HFF-Myc (cell line): ENCODE data around the gene ATP5ME.

Experiments used
- DNase-seq: peaks from one replicate; pipeline ENCODE4 v3.0.0-alpha.2; 2011; ENCODE audit warnings: low read depth; ENCODE audit errors: extremely low read depth
- H3K4me3 ChIP-seq: replicated peaks from 2 replicates; pipeline ENCODE4 v1.5.1; 2011; ENCODE audit warnings: low read depth, mild to moderate bottlenecking, control low read depth, low read length
- TF ChIP-seq, protein P1 (sequence below): IDR thresholded peaks from 2 replicates; pipeline ENCODE4 v1.5.1; 2012; ENCODE audit warnings: mild to moderate bottlenecking, low read depth, low read length, control low read depth; ENCODE audit errors: missing control alignments

ATP5ME gene, protein sequence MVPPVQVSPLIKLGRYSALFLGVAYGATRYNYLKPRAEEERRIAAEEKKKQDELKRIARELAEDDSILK

DNA sequence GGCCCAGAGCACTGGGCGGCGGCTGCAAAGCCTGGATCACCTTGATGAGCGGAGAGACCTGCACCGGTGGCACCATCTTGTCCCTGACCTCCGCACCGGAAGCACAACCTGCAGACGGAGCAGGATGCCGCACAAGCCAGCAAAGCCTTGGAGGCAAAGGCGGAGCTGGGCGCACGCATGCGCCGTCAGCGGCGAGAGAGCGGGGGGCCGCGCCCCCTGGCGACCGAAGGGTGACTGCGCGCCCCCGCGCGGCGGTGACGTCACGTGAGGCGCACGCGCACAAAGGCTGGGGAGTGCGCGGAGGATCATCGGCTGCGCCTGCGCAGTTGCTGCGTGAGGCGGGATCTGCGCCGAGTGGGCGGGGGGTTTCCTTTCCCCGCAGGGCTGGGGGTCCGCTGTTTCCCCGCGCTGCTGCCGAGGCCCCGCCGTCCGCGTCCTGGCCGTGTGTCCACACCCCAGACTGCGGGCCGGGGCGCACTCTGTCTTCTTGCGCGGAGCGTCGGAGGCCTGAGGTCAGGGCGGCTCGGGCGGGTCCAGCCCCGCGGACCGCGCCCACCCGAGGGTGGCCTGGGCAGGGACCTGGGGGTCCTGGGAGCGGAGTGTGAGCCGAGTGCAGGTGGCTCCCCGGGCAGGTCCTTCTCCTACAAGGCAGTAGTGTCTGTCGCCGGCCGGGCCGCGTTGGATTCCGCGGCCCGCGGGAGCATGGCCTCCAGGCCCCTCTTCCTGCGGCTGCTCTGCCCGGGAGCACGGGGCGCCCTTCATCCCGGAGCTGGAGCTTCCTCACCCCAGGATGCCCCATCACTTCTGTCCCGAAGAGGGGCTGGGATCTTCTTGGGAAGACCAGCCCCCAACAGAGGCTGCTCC is at the start of gene ATP5ME, which contains the start of gene MYL5:
ATP5ME (minus strand) TSS at position 105 of the 864 bp plus-strand sequence; CDS start at position 76, 29 bp downstream.
MYL5 (plus strand) TSS at position 371 of the 864 bp plus-strand sequence. CDS start 3,485 bp downstream, outside the sequence.
- TF ChIP-seq, protein P1, sequence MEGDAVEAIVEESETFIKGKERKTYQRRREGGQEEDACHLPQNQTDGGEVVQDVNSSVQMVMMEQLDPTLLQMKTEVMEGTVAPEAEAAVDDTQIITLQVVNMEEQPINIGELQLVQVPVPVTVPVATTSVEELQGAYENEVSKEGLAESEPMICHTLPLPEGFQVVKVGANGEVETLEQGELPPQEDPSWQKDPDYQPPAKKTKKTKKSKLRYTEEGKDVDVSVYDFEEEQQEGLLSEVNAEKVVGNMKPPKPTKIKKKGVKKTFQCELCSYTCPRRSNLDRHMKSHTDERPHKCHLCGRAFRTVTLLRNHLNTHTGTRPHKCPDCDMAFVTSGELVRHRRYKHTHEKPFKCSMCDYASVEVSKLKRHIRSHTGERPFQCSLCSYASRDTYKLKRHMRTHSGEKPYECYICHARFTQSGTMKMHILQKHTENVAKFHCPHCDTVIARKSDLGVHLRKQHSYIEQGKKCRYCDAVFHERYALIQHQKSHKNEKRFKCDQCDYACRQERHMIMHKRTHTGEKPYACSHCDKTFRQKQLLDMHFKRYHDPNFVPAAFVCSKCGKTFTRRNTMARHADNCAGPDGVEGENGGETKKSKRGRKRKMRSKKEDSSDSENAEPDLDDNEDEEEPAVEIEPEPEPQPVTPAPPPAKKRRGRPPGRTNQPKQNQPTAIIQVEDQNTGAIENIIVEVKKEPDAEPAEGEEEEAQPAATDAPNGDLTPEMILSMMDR = peak; percentile 96
- peak within 1 kb of the TSS; percentile 89 for H3K4me3 ChIP-seq
- DNase-seq = peak; percentile 91

DNA sequence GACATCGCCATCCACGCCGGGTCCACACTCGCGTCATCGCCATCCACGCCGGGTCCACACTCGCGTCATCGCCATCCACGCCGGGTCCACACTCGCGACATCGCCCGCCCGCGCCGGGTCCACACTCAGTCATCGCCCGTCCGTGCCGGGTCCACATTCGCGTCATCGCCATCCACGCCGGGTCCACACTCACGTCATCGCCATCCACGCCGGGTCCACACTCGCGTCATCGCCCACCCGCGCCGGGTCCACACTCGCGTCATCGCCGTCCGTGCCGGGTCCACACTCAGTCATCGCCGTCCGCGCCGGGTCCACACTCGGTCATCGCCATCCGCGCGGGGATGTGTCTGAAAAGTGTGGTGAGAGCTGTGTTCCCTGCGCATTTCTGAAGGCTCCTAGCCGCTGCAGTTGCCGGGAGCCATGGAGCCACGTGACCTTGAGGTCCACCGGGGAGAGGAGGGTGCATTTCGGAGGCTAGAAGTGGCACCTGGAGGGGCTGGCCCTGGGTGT is 48.8 kb upstream of the ATP5ME start:
- no peak overlapping the region for H3K4me3 ChIP-seq

DNA sequence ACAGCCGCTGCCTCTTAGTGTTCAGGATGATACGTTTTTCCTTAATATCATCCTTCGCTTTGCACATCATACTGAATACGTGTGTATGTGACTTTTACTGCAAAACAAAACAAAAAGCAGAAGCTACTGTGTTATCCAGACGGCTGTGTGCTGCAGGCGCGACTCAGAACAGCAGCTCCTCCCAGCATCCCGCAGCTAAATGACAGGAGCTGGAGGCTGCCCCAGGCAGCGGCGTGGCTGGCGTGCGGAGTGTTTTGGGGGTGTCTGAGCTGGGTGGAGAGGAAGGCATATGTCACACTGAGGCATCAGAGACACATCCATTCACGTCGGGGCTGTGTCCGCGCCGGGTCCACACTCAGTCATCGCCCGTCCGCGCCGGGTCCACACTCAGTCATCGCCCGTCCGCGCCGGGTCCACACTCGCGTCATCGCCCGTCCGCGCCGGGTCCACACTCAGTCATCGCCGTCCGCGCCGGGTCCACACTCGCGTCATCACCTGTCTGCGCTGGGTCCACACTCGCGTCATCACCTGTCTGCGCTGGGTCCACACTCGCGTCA is 48.2 kb upstream of the ATP5ME start:
- H3K4me3 ChIP-seq = no peak overlapping the region
- TF ChIP-seq, protein P1 = no peak
- no peak for DNase-seq

More for the DNA sequence above, 48.8 kb upstream of the ATP5ME start:
- no peak for DNase-seq
- TF ChIP-seq, protein P1 = no peak

DNA sequence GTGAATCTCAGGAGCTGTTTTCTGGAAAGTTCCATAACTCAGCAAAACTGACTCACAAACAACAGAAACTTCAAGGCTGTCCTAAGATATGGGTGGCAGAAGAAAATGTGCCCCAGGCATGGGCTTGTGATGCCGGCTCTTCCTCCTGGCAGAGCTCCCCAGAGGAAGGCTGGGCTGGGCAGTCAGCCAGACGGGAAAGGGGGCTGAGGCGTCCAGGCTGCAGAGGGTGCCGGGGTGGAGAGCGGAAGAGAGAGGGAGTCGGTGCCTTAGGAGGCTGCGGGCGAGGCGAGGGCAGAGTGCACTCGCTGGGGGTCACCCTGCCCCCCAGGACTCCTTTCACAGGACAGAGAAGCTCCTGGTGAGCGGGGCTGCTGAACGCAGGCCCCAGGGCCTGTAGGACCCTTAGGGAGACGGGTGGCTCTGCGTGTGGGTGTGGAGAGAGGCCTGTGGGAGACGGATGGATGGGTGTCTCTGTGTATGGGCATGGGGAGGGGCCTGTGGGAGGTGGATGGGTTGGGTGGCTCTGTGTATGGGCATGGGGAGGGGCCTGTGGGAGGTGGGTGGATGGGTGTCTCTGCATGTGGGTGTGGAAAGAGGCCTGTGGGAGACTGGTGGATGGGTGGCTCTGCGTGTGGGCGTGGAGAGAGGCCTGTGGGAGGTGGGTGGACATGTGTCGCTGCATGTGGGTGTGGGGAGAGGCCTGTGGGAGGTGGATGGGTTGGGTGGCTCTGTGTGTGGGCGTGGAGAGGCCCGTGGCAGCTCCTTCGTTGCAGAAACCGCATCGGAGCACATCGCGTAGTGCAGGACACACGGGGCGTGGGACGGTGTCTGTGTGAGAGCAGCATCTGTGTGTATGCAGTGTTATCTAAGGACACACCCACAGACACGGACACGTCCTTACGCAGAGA is 47.4 kb upstream of the ATP5ME start:
- H3K4me3 ChIP-seq = no peak overlapping the region
- no peak for DNase-seq
- TF ChIP-seq, protein P1 = no peak

DNA sequence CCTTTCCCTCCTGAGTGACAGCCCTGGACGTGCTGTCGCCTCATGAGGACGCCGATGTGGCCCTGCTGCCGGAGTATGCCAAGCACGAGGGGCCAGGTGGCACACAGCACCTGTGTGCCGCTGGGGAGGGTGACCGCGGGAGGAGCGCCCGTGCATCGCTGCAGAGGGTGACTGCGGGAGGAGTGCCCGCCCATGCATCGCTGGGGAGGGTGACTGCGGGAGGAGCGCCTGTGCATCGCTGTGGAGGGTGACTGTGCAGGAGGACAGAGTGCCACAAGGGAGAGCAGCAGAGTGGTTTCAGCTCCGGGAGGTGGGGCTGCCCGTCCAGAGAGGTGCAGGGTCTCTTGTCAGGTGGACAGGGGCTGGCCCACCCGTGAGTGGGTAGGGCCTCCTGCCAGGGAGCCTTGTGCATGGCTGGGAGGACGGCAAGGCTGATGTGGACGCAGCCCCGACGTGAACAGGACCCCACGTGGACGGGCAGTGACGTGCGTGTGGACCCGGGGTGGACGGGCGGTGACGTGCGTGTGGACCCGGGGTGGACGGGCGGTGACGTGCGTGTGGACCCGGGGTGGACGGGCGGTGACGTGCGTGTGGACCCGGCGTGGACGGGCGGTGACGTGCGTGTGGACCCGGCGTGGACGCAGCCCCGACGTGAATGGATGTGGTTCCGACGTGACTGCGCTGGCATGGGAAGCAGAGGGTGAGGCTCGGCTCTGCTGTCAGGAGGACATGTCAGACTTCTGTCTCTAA is 46.2 kb upstream of the ATP5ME start:
- H3K4me3 ChIP-seq = no peak overlapping the region
- no peak for DNase-seq
- TF ChIP-seq, protein P1 = no peak

DNA sequence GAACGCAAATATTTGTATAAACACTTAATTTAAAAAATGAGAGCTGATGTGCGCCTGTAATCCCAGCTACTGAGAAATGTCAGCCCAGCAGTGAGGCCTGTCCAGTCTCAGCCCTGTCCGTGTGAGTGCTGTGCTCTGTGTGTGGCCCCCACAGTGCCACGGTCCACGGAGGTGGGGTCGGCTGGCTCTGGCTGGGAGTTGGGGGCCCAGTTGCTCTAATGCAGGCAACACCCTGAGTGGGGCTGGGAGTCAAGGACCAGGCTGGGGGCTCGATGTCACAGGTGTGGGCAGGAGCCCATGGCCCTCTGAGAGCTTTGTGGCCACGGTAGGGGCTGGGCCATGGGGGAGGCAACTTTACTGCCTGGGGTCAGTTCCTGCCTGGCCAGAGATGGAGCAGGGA is 44.4 kb upstream of the ATP5ME start:
- DNase-seq = no peak
- H3K4me3 ChIP-seq = no peak overlapping the region
- TF ChIP-seq, protein P1 = no peak
